ENCODE data around the gene UVRAG. TPM values are rescaled to one million over a fixed set of nuclear protein-coding genes. Genes with fewer than 3 reads are reported as not detected.

Gene UVRAG
- total RNA-seq, 1 donor from 2014 or later = 20.2 TPM

GRCh38 chr11:75789521-75789920 is 25.5 kb upstream of the UVRAG start:
- DNase-seq (ENCODE audit: extremely low spot score, unreplicated experiment) = no peak
- H3K9me3 Mint-ChIP-seq (ENCODE audit: unreplicated experiment) = no peaks in the 10 kb centered on the region
- no peaks in the 10 kb centered on the region for H3K36me3 Mint-ChIP-seq (ENCODE audit: unreplicated experiment)
- H3K27me3 Mint-ChIP-seq (ENCODE audit: unreplicated experiment) = no peaks in the 10 kb centered on the region
- H3K4me1 Mint-ChIP-seq (ENCODE audit: unreplicated experiment) = no peaks in the 10 kb centered on the region
- no peak overlapping the region for H3K27ac Mint-ChIP-seq (ENCODE audit: unreplicated experiment)
- H3K4me3 Mint-ChIP-seq (ENCODE audit: unreplicated experiment) = no peak overlapping the region
- TF ChIP-seq, protein P1, sequence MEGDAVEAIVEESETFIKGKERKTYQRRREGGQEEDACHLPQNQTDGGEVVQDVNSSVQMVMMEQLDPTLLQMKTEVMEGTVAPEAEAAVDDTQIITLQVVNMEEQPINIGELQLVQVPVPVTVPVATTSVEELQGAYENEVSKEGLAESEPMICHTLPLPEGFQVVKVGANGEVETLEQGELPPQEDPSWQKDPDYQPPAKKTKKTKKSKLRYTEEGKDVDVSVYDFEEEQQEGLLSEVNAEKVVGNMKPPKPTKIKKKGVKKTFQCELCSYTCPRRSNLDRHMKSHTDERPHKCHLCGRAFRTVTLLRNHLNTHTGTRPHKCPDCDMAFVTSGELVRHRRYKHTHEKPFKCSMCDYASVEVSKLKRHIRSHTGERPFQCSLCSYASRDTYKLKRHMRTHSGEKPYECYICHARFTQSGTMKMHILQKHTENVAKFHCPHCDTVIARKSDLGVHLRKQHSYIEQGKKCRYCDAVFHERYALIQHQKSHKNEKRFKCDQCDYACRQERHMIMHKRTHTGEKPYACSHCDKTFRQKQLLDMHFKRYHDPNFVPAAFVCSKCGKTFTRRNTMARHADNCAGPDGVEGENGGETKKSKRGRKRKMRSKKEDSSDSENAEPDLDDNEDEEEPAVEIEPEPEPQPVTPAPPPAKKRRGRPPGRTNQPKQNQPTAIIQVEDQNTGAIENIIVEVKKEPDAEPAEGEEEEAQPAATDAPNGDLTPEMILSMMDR (IDR thresholded peaks at IDR 0.05) = no peak

DNA sequence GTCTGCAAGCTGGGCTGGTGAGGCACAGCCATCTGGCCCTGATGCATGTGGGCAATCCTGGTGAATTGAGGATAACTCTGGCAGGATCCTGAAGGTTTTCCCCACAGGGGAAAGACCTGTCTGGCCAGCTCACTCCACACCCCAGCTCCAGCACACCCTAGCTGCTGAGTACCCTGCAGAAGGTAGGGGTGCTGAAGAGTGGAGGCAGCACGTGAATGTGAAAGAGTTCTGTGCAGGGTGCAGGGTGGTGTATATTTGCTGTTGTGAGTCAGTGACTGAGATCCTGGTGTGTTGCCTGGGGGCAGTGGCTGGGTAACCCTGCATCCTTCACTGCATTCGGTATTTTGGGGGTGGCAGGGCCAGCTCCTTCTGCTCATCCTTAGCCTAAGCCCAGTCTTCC is 24.0 kb upstream of the UVRAG start:
- H3K27ac Mint-ChIP-seq (ENCODE audit: unreplicated experiment) = no peak overlapping the region
- no peak overlapping the region for H3K4me3 Mint-ChIP-seq (ENCODE audit: unreplicated experiment)
- H3K9me3 Mint-ChIP-seq (ENCODE audit: unreplicated experiment) = no peaks in the 10 kb centered on the region
- peaks cover 2% of the 10 kb centered on the region for H3K27me3 Mint-ChIP-seq (ENCODE audit: unreplicated experiment)
- no peak for DNase-seq (ENCODE audit: extremely low spot score, unreplicated experiment)
- H3K4me1 Mint-ChIP-seq (ENCODE audit: unreplicated experiment) = no peaks in the 10 kb centered on the region
- TF ChIP-seq, protein P1 (IDR thresholded peaks at IDR 0.05) = no peak
- H3K36me3 Mint-ChIP-seq (ENCODE audit: unreplicated experiment) = no peaks in the 10 kb centered on the region

GRCh38 chr11:75792127-75792731 is 22.8 kb upstream of the UVRAG start:
- Mint-ChIP-seq H3K4me3 (ENCODE audit: unreplicated experiment) (no peak overlapping the region), H3K27ac (ENCODE audit: unreplicated experiment) (no peak overlapping the region), H3K27me3 (ENCODE audit: unreplicated experiment) (peaks cover 2% of the 10 kb centered on the region)

GRCh38 chr11:75792997-75793800 is 21.8 kb upstream of the UVRAG start:
- no peak overlapping the region for H3K4me3 Mint-ChIP-seq (ENCODE audit: unreplicated experiment)
- no peak for DNase-seq (ENCODE audit: extremely low spot score, unreplicated experiment)
- no peaks in the 10 kb centered on the region for H3K36me3 Mint-ChIP-seq (ENCODE audit: unreplicated experiment)
- H3K27me3 Mint-ChIP-seq (ENCODE audit: unreplicated experiment) = peaks cover 2% of the 10 kb centered on the region
- TF ChIP-seq, protein P1 (IDR thresholded peaks at IDR 0.05) = no peak
- peaks cover 4% of the 10 kb centered on the region for H3K4me1 Mint-ChIP-seq (ENCODE audit: unreplicated experiment)
- H3K9me3 Mint-ChIP-seq (ENCODE audit: unreplicated experiment) = no peaks in the 10 kb centered on the region
- no peak overlapping the region for H3K27ac Mint-ChIP-seq (ENCODE audit: unreplicated experiment)

More at GRCh38 chr11:75792127-75792731, 22.8 kb upstream of the UVRAG start:
- DNase-seq (ENCODE audit: extremely low spot score, unreplicated experiment) = no peak
- Mint-ChIP-seq H3K36me3 (ENCODE audit: unreplicated experiment) (no peaks in the 10 kb centered on the region), H3K4me1 (ENCODE audit: unreplicated experiment) (no peaks in the 10 kb centered on the region), H3K9me3 (ENCODE audit: unreplicated experiment) (no peaks in the 10 kb centered on the region)
- TF ChIP-seq, protein P1 (IDR thresholded peaks at IDR 0.05) = no peak

DNA sequence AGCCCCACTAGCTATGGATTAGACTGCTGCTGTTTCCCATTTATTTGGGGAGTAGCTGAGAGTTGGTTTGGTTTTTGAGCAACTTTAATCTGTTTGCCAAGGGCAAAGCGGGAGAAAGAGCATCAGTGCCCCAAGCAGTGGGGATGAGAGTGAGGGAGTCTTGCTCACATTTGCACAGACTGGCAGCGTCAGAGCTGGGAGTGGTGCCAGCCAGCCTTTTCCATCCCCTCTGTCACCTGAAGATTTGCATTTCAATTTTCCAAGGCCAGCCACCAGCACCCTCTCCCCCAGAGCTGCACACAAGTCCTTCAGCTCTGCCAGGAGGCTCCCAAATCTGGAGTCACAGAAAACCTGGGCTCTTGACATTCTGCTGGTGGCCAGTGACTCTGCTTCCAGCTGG is 21.0 kb upstream of the UVRAG start:
- no peak for DNase-seq (ENCODE audit: extremely low spot score, unreplicated experiment)
- TF ChIP-seq, protein P1 (IDR thresholded peaks at IDR 0.05) = no peak
- no peaks in the 10 kb centered on the region for H3K9me3 Mint-ChIP-seq (ENCODE audit: unreplicated experiment)
- peaks cover 2% of the 10 kb centered on the region for H3K27me3 Mint-ChIP-seq (ENCODE audit: unreplicated experiment)
- H3K4me1 Mint-ChIP-seq (ENCODE audit: unreplicated experiment) = peaks cover 4% of the 10 kb centered on the region
- H3K36me3 Mint-ChIP-seq (ENCODE audit: unreplicated experiment) = no peaks in the 10 kb centered on the region
- H3K27ac Mint-ChIP-seq (ENCODE audit: unreplicated experiment) = no peak overlapping the region
- no peak overlapping the region for H3K4me3 Mint-ChIP-seq (ENCODE audit: unreplicated experiment)

Data from osteocyte (in vitro differentiated cells).